Right atrium auricular region (tissue), 2 donors: ENCODE measurements around the gene CACTIN. TPM values are rescaled to one million over a fixed set of nuclear protein-coding genes. Genes with fewer than 3 reads are reported as not detected.
A peak's percentile ranks its signal among the peaks of the same experiment; 100 is the strongest.

Experiments
- DNase-seq: peaks from one replicate; pipeline ENCODE4 v3.0.0-alpha.2; 2019; ENCODE audit warnings: low spot score
- H3K27ac ChIP-seq, 2 donors: fragments of 200-600 bp; sonication (generic); 1 replicate in 1 of 2; 2 replicates in 1 of 2; pipeline ENCODE4 v1.5.1; 2016 to 2019
- H3K27me3 ChIP-seq, 2 donors: fragments of 200-600 bp; sonication (generic); one replicate each; pipeline versions ENCODE4 v1.5.1 to v1.6.0; 2017 to 2019
- H3K36me3 ChIP-seq: fragments of 200-600 bp; sonication (generic); one replicate; pipeline ENCODE4 v1.5.1; 2016
- H3K4me1 ChIP-seq, 2 donors: fragments of 200-600 bp; sonication (generic); one replicate each; pipeline versions ENCODE4 v1.5.1 to v1.6.0; 2017 to 2019
- H3K4me3 ChIP-seq, 2 donors: fragments of 200-600 bp; sonication (generic); 1 replicate in 1 of 2; 2 replicates in 1 of 2; pipeline ENCODE4 v1.5.1; 2017 to 2019; ENCODE audit warnings: mild to moderate bottlenecking in 1 of 2, moderate library complexity in 1 of 2
- H3K9me3 ChIP-seq, 2 donors: fragments of 200-600 bp; sonication (generic); one replicate each; pipeline ENCODE4 v1.5.1; 2019
- total RNA-seq, 2 donors: library from RNA; depleted of rRNA; stranded (reverse); fragments of >200 nt; gene quantifications; one replicate each; pipeline ENCODE4 v1.1.0, GENCODE V29; 2016
- TF ChIP-seq, protein P1 (sequence below), 2 donors: fragments of 200-600 bp; sonication (generic); IDR thresholded peaks; one replicate each; pipeline ENCODE4 v1.5.1; 2019; ENCODE audit warnings: antibody characterized with exemption in 2 of 2

CACTIN gene
- total RNA-seq, 2 donors from 2014 or later = 11.2 to 22.8 TPM

DNA sequence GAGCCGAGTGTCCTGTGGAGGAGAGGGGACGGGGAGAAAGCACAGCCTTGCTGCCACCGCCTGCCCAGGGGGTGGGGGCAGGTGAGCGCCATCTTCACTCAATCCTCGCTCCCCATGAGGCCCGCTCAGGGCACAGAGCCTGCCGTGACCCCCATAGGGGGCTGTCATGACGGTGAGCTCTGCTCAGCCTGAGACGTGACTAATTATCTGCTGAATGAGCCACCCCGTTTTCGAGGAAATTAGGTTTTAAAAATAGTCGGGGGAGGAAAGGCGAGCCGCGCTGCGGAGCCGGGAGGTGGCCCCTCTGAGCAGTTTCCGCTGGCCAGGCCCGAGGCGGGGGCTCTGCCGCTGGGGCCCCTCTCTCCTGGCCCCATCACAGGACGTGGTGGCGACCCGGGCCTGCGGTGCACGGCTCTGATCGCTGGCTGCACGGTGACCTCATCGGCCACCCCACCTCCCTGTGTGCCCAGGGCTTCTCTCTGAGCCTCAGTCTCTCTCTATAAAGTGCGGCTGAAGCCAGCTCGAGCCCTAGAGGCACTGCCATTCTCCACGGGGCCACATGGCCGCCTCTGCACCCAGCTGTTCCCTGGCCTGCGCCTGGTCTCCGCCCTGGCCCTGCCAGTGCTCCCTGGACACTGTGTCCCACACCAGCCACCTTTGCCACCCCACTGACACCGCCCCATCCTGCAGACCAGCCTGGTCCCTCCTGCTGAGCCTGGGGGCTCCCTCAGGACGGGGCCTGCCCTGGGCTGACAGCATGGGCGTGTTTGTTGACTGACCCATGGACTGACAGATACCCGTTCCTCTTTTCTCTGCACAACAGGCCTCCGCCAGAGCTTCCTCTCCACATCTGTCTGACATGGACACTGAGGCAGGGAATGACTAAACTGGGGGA, 45.3 kb upstream of the CACTIN start:
- no peak for DNase-seq
- Histone ChIP-seq H3K27me3 (no peaks in the 10 kb centered on the region), H3K9me3 (no peaks in the 10 kb centered on the region), H3K4me3 (peak overlapping the region in 1 of 2 donors; percentile 29), H3K36me3 (peaks cover 5% of the 10 kb centered on the region), H3K4me1 (peaks cover 0 to 71% of the 10 kb centered on the region in 2 donors), H3K27ac (peak overlapping the region; percentile 96 to 99)
- TF ChIP-seq, protein P1, sequence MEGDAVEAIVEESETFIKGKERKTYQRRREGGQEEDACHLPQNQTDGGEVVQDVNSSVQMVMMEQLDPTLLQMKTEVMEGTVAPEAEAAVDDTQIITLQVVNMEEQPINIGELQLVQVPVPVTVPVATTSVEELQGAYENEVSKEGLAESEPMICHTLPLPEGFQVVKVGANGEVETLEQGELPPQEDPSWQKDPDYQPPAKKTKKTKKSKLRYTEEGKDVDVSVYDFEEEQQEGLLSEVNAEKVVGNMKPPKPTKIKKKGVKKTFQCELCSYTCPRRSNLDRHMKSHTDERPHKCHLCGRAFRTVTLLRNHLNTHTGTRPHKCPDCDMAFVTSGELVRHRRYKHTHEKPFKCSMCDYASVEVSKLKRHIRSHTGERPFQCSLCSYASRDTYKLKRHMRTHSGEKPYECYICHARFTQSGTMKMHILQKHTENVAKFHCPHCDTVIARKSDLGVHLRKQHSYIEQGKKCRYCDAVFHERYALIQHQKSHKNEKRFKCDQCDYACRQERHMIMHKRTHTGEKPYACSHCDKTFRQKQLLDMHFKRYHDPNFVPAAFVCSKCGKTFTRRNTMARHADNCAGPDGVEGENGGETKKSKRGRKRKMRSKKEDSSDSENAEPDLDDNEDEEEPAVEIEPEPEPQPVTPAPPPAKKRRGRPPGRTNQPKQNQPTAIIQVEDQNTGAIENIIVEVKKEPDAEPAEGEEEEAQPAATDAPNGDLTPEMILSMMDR (IDR thresholded peaks at IDR 0.05) = no peak

DNA sequence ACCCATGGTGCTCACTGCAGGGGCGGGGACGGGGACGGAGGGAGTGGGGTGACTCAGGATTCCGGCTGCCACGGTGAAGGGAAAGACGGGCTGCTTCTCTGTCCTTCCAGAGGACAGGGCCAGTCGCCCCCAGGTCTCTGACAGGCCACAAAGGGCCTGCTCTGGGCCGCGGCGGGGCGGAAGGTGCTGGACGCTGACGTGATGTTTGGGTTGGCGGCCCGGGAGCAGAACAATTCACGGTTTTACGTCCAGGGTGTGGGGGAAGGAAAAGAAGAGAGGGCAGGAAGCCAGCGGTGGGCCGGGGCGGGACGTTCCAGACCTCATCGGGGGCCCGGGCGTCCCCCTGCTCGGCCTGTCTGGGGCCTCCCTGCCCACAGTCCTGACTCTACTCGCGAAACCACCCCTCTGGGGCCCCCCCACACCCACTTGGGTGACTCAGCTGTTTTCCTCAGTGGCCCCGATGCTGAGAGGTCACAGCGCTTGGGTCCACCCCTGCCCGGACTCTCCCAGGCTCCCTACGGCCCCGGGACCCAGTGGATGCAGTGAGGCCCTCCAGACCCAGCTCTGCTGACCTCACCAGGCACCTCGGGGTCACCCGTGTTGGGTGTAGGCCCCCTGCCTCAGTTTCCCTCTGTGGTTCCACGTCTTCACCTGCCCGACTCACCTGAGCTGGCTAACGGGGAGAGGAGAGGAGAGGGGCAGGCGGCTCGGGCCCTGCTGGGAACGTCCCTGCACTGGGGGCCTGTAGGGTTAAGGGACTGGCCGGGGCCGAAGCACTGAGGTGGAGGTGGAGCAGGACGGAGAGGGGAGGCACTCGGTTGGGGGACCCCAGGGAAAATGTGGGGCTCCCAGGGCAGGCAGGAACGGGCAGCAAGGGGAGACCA, 44.4 kb upstream of the CACTIN start:
- peak; percentile 94 for DNase-seq
- Histone ChIP-seq H3K36me3 (peaks cover 11% of the 10 kb centered on the region), H3K4me3 (peak overlapping the region; percentile 23 to 33), H3K27ac (peak overlapping the region; percentile 96 to 99), H3K27me3 (no peaks in the 10 kb centered on the region), H3K9me3 (no peaks in the 10 kb centered on the region), H3K4me1 (peaks cover 0 to 76% of the 10 kb centered on the region in 2 donors)
- TF ChIP-seq, protein P1 (IDR thresholded peaks at IDR 0.05) = no peak

DNA sequence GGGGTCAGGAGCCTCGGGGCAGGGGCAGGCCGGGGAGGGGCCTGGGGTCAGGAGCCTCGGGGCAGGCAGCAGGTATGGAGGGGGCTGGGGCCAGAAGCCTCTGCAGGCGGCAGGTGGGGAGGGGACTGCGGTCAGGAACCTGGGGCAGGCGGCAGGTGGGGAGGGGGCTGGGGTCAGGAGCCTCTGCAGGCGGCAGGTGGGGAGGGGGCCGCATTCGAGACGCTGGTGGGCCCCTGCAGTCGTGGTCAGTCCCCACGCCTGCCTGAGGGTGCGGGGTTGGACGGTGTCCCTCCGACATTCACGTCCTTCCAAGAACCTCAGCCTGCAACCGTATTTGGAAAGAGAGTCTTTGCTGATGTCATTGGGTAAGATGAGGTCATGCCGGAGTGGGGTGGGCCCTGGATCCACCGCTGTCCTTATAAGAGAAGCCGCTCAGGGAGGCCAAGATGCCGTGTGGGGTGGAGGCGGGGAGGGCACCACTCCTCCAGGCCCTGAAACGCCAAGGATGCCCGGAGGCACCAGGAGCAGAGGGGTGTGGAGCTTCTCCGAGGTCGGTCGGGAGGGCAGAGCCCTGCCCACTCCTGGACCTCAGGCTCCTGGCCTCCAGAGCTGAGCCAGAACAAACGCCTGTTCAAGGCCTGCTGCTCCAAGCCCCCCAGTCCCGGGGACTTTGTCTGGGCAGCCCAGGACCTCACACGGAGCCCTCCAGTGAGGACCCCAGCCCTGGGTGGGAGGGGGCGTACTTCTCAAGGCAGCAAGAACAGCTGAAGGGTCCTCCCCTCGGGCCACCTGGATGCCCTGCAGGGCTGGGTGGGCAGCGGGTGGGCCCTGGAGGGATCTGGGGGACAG, 43.6 kb upstream of the CACTIN start:
- H3K4me1 ChIP-seq = peaks cover 0 to 83% of the 10 kb centered on the region in 2 donors
- peak; percentile 97 for DNase-seq
- H3K27me3 ChIP-seq = no peaks in the 10 kb centered on the region
- peak overlapping the region; percentile 23 to 33 for H3K4me3 ChIP-seq
- peaks cover 12% of the 10 kb centered on the region for H3K36me3 ChIP-seq
- H3K27ac ChIP-seq = peak overlapping the region; percentile 96 to 99
- TF ChIP-seq, protein P1 (IDR thresholded peaks at IDR 0.05) = no peak
- H3K9me3 ChIP-seq = no peaks in the 10 kb centered on the region

DNA sequence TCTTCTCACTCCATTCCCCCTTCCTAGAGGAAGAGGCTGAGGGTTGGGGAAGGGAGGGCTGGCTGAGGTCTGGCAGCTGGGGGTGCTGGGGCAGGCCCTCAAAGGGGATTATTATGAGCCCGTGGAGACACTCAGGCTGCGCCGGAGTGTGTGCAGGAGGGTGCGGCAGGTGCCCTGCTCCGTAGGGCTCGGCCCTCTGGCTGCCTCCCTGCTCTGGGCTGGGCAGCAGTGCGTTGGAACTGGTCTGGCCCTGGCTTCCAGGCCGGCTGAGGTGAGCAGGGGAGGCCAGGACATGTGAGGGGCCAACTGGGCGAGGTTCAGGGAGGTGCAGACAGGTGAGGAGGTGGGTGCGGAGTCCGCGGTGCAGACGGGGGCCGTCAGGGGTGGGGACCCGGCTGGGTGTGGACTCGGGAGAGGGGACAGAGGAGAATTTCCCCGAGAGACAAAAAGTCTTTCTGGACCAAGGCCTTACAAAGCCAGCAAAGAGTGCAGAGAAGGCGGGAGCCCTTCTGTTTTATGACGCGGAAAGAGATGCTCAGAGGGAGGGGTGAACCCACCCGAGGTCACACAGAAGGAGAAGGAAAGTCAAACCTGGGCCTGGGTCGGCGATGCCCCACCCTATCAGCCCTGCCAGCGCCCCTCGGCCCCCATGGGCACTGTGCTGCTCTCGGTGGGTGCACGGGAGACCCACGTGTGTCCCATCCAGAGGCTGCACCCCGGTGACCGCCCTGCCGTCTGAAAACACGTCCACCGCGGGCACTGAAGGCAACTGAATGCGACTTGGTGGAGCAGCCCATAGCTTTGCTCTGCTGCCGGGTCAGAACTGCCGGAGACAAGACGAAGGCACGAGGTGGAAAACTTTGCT, 42.7 kb upstream of the CACTIN start:
- no peaks in the 10 kb centered on the region for H3K9me3 ChIP-seq
- peak overlapping the region in 1 of 2 donors; percentile 17 for H3K4me3 ChIP-seq
- TF ChIP-seq, protein P1 (IDR thresholded peaks at IDR 0.05) = no peak
- H3K36me3 ChIP-seq = peaks cover 21% of the 10 kb centered on the region
- no peak for DNase-seq
- peak overlapping the region; percentile 96 to 99 for H3K27ac ChIP-seq
- peaks cover 0 to 83% of the 10 kb centered on the region in 2 donors for H3K4me1 ChIP-seq
- H3K27me3 ChIP-seq = no peaks in the 10 kb centered on the region
